ENCODE results near the gene ATAD1.
"Not testable (repeated sequence)": the region's sequence is repeated elsewhere in the genome, so short reads cannot be mapped to it uniquely, and the experiment has no call there.

Gene ATAD1

DNA sequence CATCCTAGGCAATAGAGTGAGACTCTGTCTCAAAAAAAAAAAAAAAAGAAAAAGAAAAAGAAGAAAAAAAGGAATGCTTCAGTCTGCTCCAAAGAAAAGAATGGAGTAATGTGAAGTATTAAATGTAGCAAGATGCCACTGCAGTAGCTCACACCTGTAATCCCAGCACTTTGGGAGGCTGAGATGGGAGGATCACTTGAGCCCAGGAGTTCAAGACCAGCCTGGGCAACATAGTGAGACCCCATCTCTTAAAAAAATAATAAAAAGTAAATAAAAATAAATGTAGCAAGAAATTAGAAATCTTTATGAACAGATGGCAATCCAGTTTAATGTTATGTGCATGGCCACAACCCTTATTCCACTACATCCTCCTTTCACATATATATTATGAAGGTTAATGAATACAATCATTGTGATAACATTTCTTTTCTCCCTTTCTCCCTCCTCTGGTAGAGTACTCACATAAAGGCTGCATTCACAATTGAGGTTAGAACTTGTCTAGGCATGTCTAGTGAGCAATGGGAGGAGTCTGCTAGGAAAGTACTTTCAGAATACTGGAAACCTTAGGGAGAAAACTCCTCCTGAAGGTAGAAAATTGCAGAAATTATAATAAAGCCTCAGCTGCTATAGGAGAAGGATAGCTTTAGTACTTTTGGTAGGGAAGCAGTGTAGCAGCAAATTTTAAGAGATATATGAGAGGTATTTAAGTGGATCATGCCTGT lies 24.9 kb upstream of the ATAD1 start:
- TF ChIP-seq, protein P1, sequence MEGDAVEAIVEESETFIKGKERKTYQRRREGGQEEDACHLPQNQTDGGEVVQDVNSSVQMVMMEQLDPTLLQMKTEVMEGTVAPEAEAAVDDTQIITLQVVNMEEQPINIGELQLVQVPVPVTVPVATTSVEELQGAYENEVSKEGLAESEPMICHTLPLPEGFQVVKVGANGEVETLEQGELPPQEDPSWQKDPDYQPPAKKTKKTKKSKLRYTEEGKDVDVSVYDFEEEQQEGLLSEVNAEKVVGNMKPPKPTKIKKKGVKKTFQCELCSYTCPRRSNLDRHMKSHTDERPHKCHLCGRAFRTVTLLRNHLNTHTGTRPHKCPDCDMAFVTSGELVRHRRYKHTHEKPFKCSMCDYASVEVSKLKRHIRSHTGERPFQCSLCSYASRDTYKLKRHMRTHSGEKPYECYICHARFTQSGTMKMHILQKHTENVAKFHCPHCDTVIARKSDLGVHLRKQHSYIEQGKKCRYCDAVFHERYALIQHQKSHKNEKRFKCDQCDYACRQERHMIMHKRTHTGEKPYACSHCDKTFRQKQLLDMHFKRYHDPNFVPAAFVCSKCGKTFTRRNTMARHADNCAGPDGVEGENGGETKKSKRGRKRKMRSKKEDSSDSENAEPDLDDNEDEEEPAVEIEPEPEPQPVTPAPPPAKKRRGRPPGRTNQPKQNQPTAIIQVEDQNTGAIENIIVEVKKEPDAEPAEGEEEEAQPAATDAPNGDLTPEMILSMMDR (IDR thresholded peaks at IDR 0.05; ENCODE audit: low read depth, low read length) = no peak; the same call in 1 of the 2 replicates
- DNase-seq (ENCODE audit: extremely low read depth, low read depth) = no peak

GRCh38 chr10:87842220-87842641 lies 24.2 kb upstream of the ATAD1 start:
- TF ChIP-seq, protein P1 (IDR thresholded peaks at IDR 0.05; ENCODE audit: low read depth, low read length) = no peak
- DNase-seq (ENCODE audit: extremely low read depth, low read depth) = no peak

- no peak for DNase-seq (ENCODE audit: extremely low read depth, low read depth)
- TF ChIP-seq, protein P1 (IDR thresholded peaks at IDR 0.05; ENCODE audit: low read depth, low read length) = no peak
Observed at GRCh38 chr10:87841186-87841585, 23.2 kb upstream of the ATAD1 start.

- TF ChIP-seq, protein P1 (IDR thresholded peaks at IDR 0.05; ENCODE audit: low read depth, low read length) = no peak
- no peak for DNase-seq (ENCODE audit: extremely low read depth, low read depth)
Observed at GRCh38 chr10:87838650-87839049, 20.6 kb upstream of the ATAD1 start.

GRCh38 chr10:87837445-87837844 lies 19.4 kb upstream of the ATAD1 start:
- TF ChIP-seq, protein P1 (IDR thresholded peaks at IDR 0.05; ENCODE audit: low read depth, low read length) = no peak
- no peak for DNase-seq (ENCODE audit: extremely low read depth, low read depth)

DNA sequence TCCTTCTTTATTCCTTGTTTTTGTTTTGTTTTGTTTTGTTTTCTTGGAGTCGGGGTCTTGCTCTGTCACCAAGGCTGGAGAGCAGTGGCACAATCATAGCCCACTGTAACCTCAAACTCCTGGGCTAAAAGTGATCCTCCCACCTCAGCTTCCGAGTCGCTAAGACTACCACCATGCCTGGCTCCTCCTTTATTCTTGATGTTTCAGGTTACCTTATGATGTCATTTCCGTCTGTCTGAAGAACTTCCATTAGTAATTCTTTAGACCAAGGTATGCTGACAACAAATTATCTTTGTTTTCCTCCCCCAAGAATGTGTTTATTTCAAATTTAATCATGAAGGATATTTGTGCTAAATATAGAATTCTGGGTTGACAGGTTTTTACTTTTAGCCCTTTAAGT lies 18.1 kb upstream of the ATAD1 start:
- TF ChIP-seq, protein P1 (IDR thresholded peaks at IDR 0.05; ENCODE audit: low read depth, low read length) = no peak
- DNase-seq (ENCODE audit: extremely low read depth, low read depth) = no peak

GRCh38 chr10:87829986-87830729 lies 12.1 kb upstream of the ATAD1 start:
- DNase-seq (ENCODE audit: extremely low read depth, low read depth) = no peak

DNA sequence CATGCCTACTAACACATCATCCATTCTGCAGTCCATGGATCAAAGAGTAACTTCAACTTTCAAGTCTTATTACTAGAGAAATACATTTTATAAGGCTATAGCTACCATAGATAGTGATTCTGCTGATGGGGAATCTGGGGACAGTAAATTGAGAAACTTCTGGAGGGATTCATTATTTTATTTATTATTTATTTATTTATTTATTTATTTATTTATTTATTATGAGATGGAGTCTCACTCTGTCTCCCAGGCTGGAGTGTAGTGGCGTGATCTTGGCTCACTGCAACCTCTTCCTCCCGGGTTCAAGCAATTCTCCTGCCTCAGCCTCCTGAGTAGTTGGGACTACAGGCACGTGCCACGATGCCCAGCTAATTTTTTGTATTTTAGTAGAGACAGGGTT lies 11.0 kb upstream of the ATAD1 start:
- not testable (repeated sequence) for DNase-seq (ENCODE audit: extremely low read depth, low read depth)

More at GRCh38 chr10:87829986-87830729, 12.1 kb upstream of the ATAD1 start:
- TF ChIP-seq, protein P1 (IDR thresholded peaks at IDR 0.05; ENCODE audit: low read depth, low read length) = no peak

Data from AG09319 (cell line).